GM12873 (cell line): ENCODE data around the gene IQCK.

Experiments
- TF ChIP-seq, protein P1 (sequence below): IDR thresholded peaks from 2 replicates; pipeline ENCODE4 v1.5.1; 2012; ENCODE audit warnings: low read depth, mild to moderate bottlenecking, moderate library complexity, low read length, control low read depth; ENCODE audit not compliant: insufficient read depth; ENCODE audit errors: missing control alignments

IQCK gene

DNA sequence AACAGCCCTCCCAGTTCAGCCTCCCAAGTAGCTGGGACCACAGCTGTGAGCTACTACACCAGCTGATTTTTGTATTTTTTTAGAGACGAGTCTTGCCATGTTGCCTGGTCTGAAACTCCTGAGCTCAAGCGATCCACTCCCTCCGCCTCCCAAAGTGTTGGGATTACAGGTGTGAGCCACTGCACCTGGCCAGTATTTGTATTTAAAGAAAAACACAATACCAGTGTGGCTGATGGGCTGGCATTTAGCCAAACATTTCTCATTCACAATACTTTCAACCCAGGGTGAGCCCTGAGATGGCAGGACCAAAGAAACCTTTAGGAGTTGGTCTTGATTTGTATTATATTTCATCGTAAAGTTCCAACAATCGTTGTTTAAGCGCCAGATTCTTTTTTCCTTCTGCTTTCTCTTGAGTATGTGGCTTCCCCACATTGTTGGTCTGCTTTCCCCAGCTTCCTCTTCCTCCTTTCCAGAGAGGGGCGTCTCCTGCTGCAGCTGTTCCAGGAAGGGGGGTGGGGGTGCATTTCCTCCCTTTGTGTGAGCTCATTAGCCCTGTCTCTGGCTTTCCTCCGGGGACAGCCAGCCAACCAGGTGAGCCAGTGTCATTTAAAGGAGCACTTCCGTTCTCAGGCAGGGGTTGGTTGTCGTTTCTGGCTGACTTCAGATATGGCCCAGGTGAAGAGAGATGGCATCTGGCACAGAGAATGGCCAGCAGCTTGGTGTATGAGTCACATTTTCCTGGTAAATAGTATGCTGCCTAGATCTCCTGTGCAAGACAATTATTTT, 86.7 kb downstream of the IQCK start:
- TF ChIP-seq, protein P1, sequence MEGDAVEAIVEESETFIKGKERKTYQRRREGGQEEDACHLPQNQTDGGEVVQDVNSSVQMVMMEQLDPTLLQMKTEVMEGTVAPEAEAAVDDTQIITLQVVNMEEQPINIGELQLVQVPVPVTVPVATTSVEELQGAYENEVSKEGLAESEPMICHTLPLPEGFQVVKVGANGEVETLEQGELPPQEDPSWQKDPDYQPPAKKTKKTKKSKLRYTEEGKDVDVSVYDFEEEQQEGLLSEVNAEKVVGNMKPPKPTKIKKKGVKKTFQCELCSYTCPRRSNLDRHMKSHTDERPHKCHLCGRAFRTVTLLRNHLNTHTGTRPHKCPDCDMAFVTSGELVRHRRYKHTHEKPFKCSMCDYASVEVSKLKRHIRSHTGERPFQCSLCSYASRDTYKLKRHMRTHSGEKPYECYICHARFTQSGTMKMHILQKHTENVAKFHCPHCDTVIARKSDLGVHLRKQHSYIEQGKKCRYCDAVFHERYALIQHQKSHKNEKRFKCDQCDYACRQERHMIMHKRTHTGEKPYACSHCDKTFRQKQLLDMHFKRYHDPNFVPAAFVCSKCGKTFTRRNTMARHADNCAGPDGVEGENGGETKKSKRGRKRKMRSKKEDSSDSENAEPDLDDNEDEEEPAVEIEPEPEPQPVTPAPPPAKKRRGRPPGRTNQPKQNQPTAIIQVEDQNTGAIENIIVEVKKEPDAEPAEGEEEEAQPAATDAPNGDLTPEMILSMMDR = no peak

DNA sequence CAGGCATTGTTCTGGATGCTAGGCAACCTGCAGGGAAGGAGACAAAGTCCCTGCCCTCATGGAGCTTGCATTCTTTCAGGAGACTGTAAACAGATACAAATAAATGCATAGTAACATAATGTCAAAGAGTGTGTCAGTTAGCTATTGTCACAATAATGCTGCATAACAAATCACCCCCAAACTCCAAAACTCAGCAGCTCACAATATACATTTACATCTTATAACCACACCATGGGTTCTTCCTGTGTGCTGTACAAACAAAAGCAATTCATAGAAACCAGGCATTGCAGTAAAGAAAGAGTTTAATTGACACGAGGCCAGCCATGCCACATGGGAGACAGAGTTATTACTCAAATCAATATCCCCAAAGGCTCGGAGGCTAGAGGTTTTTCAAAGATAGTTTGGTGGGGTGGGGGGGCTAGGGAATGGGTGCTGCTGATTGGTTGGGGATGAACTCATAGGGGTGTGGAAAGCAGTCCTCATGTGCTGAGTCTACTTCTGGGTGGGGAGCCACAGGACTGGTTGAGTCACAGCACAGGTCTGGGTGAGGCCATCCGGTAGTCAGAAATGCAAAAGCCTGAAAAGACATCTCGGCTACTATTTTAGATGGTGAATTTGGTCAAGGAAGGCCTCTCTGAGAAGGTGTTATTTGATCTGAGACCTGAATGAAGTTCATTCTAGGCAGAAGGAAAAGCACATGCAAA, 87.5 kb downstream of the IQCK start:
- TF ChIP-seq, protein P1 = no peak

DNA sequence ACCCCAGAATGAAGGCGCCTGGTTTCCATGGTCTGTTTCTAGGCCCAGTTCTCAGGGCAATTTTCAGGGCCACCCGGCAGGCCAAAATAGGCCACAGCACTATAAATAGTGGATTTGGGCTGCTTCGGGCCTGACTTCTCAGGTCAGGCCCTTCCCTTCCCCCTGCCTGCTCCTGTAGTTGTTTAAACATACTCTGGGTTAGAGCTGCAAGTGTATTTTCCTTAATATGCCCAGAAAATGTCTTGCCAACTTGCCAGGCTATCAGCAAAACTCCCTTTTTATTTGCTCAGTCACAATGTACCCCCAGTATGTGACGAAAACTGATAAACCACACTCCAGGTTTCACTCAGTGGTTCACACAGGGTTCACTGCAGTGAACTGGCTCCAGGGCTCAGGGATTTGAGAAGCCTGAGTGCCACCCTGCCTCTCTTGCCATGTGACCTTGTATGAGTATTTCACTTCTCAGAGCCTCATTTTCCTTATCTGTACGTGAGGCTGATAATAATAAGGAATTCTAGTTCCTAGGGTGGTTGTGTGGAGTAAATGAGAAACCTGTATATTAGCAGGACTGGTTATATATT, 90.1 kb downstream of the IQCK start:
- TF ChIP-seq, protein P1 = no peak

DNA sequence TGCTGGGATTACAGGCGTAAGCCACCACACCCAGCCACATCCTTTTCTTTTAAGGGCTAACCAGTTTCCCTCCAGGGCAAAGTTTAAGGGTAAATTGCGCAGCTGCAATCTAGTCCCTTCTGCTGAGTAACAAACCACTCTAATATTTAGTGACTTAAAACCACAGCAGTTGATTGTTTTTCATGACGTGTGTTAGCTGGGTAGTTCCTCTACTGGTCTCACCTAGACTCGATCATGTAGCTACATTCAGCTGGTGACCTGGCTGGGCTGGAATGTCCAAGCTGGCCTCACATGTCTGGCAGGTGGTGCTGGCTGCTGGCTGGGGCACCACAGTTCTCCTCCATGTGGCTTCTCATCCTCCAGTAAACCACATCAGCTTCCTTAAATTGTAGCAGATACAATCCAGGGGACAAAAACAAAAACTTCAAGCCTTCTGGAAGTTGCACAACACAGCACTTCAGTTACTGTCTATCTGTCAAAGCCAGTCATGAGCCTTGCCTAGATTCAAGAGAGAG, 91.1 kb downstream of the IQCK start:
- TF ChIP-seq, protein P1 = no peak

DNA sequence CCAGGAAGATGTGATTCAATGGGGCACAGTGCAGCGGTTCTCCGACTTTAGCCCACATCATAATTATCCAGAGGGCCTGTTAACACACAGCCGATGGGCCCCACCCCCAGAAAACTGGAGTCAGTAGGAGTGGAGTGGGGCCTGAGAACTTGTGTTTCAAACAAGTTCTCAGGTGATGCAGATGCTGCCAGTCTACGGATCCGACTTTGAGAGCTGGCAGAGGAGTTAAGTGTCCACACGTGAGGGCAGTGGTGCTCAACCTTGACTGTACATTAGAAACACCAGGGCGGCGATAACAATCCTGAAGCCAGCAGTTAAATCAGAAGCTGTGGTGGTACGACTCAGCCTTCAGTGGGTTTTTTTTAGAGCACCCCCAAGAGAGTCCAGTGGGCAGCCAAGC, 91.6 kb downstream of the IQCK start:
- TF ChIP-seq, protein P1 = no peak

DNA sequence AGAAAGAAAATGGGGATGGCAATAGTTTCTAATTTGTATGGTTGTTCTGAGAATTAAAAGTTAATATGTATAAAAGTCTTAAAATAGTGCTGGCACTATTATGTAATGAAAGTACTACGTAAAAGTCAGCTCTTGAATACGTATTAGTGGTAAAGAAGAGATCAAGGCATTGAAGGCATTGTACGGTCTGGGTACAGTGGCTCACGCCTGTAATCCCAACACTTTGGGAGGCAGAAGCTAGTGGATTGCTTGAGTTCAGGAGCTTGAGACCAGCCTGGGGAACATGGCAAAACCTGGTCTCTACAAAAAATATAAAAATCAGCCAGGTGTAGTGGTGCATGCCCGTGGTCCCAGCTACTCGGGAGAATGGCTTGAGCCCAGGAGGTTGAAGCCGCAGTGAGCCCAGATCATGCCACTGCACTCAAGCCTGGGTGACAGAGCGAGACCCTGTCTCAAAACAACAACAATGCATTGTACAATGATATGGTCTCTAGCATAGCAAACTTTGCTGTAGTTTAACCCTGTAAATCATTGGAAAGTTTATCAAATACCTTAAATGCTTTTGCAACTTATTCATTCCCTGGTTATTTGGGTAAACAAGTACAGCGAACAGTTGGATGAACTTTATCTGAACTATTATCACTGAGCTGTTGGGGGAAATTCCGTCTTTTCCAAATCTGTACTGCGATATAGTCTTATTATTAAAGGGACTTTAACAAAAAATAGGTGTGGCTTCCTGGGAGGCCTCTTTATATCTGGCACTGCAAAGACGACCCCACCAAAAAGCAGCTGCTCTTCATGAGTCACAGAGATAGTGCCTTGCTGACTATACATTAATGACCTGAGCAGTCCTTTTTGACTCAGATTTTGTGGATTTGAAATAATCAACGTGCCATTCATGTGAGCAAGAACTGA, 93.0 kb downstream of the IQCK start:
- TF ChIP-seq, protein P1 = no peak

DNA sequence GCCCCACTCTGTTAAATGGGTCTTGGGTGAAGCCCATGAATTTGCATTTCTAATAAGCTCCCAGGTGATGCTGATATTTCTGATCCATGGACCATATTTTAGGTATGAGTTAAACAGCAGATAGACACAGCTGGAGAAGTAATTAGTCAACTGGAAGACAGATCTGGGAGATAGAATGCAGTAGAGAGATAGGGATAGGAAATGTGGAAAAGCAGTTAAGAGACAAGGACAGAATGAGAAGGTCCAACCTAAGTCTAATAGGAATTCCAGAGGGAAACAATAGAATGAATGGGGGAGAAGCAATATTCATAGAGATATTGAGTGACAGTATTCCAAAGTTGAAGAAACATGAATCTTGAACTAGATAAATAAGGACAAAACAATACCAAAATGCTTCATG, 94.9 kb downstream of the IQCK start:
- TF ChIP-seq, protein P1 = no peak
